Muscle of leg (tissue), 11 donors: ENCODE data around the gene SHANK3. TPM values are rescaled to one million over a fixed set of nuclear protein-coding genes. Genes with fewer than 3 reads are reported as not detected.
"Not testable (repeated sequence)": the region's sequence is repeated elsewhere in the genome, so short reads cannot be mapped to it uniquely, and the experiment has no call there.

ENCODE experiments used
- DNase-seq: peaks from one replicate; pipeline ENCODE4 v3.0.0; 2013
- H3K27ac ChIP-seq: one replicate; pipeline ENCODE4 v1.5.1; 2013; ENCODE audit warnings: mild to moderate bottlenecking, low read length, control low read depth
- H3K27me3 ChIP-seq: one replicate; pipeline ENCODE4 v1.6.1; 2013; ENCODE audit warnings: low read length; ENCODE audit not compliant: control insufficient read depth, insufficient read depth
- H3K36me3 ChIP-seq: one replicate; pipeline ENCODE4 v1.6.1; 2013; ENCODE audit warnings: low read length; ENCODE audit not compliant: control insufficient read depth, insufficient read depth
- H3K4me1 ChIP-seq: one replicate; pipeline ENCODE4 v1.6.1; 2013; ENCODE audit warnings: low read length; ENCODE audit not compliant: control insufficient read depth, insufficient read depth
- H3K4me3 ChIP-seq: one replicate; pipeline ENCODE4 v1.5.1; 2013; ENCODE audit warnings: low read length, control low read depth
- H3K9me3 ChIP-seq: replicated peaks from 2 replicates; pipeline ENCODE4 v1.6.1; 2013; ENCODE audit warnings: low read depth, low read length; ENCODE audit not compliant: control insufficient read depth
- WGBS: methylation state at CpG from one replicate; pipeline ENCODE4 v1.1.5; 2013; ENCODE audit warnings: missing lambda C conversion rate; ENCODE audit not compliant: insufficient coverage; 5-methylcytosine and 5-hydroxymethylcytosine counted together
- polyA plus RNA-seq, 8 donors: library from polyadenylated mRNA; unstranded; fragments of 120-200 nt; gene quantifications; one replicate each; pipeline versions ENCODE4 v1.2.1 to v1.2.3, GENCODE V29; 2013; ENCODE audit warnings: inconsistent platforms in 1 of 8, low replicate concordance in 1 of 8; ENCODE audit not compliant: insufficient read length in 8 of 8, insufficient read depth in 1 of 8
- total RNA-seq: library from RNA; stranded (reverse); fragments of 120-200 nt; gene quantifications from one replicate; pipeline ENCODE4 v1.2.4, GENCODE V29; 2013

Gene SHANK3
- total and polyA plus RNA-seq, 9 donors = 4.3 to 25.1 (median 15.5) TPM

DNA sequence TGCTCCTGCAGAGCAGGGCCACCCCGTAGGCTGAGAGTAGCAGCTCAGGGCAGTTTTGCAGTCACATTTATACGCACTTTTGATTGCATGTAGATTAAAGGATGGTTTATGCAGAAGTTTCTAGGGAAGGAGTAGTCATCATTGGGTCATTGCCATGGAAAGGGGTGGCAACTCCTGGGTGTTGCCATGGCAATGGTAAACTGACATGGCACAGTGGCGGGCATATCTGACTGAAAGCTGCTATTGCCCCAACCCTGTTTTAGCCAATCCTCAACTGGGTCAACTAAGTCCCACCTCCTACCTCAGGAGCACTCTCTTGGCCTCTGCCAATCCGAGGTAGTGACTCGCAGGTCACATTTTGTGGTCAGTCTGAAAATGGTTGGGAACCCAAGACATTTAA, 42.2 kb upstream of the SHANK3 start:
- no peaks in the 10 kb centered on the region for H3K36me3 ChIP-seq
- DNase-seq = no peak
- no peak overlapping the region for H3K4me3 ChIP-seq
- H3K9me3 ChIP-seq = no peaks in the 10 kb centered on the region
- no peaks in the 10 kb centered on the region for H3K27me3 ChIP-seq
- H3K27ac ChIP-seq = no peak overlapping the region
- H3K4me1 ChIP-seq = peaks cover 16% of the 10 kb centered on the region
- WGBS = 96% methylated on average over 3 of the region's 5 CpGs

DNA sequence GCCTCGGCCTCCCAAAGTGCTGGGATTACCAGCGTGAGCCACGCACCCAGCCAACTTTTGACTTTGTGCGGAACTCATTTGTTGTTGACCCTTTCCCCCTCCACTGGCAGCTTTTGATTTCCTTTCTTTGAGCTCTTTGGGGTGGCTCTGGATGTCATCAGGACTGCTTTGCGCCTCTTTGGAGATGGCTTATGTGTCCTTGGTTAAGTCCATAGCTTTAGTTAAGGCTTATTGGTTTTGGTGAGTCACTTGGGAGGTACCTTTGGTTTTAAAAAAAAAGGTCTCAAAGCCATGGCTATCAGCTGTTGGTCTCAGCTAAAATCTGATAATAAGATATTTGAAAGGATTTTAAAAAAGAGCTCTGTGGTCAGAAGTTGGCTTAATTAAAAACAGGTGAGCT, 39.5 kb upstream of the SHANK3 start:
- WGBS = 40% methylated on average over 1 of the region's 5 CpGs
- no peaks in the 10 kb centered on the region for H3K36me3 ChIP-seq
- H3K27ac ChIP-seq = no peak overlapping the region
- no peaks in the 10 kb centered on the region for H3K9me3 ChIP-seq
- no peak overlapping the region for H3K4me3 ChIP-seq
- DNase-seq = no peak
- H3K4me1 ChIP-seq = peaks cover 8% of the 10 kb centered on the region
- H3K27me3 ChIP-seq = no peaks in the 10 kb centered on the region

DNA sequence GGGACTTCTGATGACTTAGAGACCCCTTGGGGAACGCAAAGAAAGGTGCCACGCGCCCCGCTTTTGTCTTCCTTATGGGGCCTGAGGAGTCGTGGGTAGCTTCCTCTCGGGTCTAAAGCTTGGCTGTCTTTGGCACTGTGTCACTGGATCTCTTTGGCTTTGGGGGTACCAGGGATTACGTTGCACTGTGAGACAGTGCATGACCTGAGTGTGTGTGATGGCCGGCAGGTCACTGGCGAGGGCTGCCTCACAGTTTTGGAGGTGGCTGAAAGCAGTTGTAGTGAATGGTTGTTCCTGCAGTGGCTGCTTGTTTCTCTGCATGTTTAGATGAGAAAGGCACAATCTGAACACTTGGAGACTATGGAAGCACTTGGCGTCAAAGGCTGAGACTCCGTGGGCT, 38.9 kb upstream of the SHANK3 start:
- WGBS = 89% methylated on average over 10 of the region's 11 CpGs
- no peaks in the 10 kb centered on the region for H3K9me3 ChIP-seq
- no peaks in the 10 kb centered on the region for H3K36me3 ChIP-seq
- peaks cover 3% of the 10 kb centered on the region for H3K4me1 ChIP-seq
- H3K4me3 ChIP-seq = no peak overlapping the region
- DNase-seq = no peak
- H3K27me3 ChIP-seq = no peaks in the 10 kb centered on the region
- H3K27ac ChIP-seq = no peak overlapping the region

DNA sequence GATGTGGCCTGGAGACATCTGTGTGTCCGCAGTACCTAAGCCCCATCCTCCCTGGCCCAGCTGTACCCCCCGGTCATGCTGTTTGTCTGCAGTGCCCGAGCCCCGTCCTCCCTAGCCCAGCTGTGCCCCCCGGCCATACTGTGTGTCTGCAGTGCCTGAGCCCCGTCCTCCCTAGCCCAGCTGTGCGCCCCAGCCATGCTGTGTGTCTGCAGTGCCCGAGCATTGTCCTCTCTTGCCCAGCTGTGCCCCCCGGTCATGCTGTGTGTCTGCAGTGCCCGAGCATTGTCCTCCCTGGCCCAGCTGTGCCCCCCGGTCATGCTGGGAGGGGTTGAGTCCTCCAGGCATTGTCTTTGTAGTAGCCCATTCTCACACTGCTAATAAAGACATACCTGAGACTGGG, 37.0 kb upstream of the SHANK3 start:
- H3K36me3 ChIP-seq = no peaks in the 10 kb centered on the region
- 92% methylated on average over 8 of the region's 11 CpGs for WGBS
- no peaks in the 10 kb centered on the region for H3K27me3 ChIP-seq
- H3K9me3 ChIP-seq = no peaks in the 10 kb centered on the region
- DNase-seq = no peak
- no peaks in the 10 kb centered on the region for H3K4me1 ChIP-seq
- no peak overlapping the region for H3K27ac ChIP-seq
- H3K4me3 ChIP-seq = no peak overlapping the region

DNA sequence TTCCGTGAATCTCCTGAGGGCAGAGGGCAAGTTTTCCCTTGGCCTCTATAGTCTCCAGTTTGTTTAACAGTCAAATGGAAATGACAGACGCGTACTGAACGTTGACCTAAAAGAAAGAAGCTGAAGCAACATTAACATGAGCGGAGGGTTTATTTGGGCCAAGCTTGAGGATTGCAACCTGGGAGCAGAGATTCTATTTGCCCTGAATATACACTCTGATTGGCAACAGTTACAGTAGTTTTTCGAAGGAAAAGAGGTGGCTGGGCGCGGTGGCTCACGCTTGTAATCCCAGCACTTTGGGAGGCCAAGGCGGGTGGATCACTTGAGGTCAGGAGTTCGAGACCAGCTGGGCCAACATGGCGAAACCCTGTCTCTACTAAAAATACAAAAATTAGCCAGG, 32.3 kb upstream of the SHANK3 start:
- not testable (repeated sequence) for DNase-seq, H3K9me3 ChIP-seq, H3K27ac ChIP-seq, H3K4me3 ChIP-seq, H3K36me3 ChIP-seq
- Histone ChIP-seq H3K27me3 (peaks cover 12% of the 10 kb centered on the region), H3K4me1 (peaks cover 15% of the 10 kb centered on the region)
- WGBS = 75% methylated on average over 5 of the region's 12 CpGs

DNA sequence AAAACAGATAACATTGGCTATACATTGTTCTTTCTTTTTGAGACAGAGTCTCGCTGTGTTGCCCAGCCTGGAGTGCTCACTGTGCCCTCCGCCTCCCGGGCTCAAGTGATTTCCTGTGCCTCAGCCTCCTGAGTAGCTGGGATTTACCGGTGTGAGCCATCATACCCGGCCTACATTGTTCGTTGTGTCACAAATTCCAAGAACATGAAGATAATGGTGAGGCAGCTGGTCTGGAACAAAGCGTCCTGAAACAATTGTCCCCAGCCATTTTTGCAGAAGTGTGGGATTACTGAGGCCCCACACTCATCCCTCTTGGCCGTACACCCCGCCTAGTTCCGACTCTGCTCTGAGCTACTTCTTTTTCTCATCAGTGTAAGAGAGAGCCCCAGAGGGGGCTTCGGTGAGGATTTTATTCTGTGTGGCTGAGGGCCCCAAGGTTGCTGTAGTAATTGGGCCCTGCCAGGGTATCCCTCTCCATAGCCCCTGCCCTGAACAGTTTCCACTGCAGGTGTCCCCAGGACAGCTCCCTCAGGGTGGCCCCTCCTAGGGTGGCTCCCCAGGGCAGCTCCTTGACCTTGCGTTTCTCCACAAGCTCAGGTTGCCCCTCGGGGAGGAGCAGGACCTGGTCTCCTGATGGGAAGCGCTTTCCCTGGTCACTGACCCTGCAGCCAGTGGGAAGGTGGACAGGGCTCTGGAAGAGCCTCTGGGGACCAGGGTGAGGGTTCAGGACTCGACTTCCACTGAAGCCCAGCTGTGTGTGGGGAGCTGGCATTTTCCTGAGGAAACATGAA, 31.6 kb upstream of the SHANK3 start:
- WGBS = 48% methylated on average over 9 of the region's 15 CpGs
- Histone ChIP-seq H3K9me3 (no peaks in the 10 kb centered on the region), H3K27me3 (peaks cover 12% of the 10 kb centered on the region), H3K36me3 (no peaks in the 10 kb centered on the region), H3K4me3 (no peak overlapping the region), H3K27ac (peak overlapping the region; percentile 57), H3K4me1 (peaks cover 15% of the 10 kb centered on the region)
- no peak for DNase-seq

DNA sequence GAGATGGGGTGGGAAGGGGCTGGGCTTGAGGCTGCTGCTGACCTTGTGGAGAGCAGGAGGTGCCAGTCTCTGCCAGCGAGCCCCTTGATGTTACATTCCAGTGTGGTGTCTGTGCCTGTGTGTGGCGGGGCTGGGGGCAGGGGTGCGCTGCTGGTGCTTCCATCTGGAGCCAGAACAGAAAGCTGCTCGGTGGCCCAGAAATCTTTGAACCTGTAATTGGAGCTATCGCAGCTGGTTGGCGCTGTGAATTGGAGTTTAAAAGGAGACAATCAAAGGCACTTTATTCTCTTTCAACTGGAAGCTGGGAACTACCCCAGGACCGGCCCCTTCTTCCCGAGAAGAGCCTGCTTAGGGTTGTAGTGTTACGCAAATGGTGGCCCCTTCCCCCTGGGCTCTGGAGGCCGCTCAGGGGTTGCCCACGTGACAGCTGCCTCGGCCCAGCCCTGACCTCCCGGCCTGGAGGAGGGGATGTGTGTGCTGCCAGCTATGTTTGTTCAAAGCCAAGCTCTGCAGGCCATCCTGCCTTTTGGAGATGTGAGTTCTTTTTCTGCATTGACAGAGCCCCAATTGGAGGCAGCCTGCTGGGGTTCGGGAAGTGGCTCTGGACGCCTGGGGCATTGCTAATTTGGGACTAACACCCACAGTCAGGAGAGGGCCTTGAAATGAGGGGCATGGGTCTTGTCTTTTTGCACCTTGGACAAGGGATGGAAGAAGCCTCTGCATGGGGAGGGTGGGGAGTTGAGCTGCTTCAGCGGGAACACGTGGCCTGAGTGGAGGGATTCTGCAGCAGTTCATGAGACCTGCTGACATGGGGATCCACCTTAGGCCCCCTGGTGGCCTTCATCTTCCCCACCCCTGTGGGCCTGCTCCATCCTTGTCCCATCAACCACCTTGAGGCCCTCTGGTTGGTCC, 30.7 kb upstream of the SHANK3 start:
- Histone ChIP-seq H3K36me3 (no peaks in the 10 kb centered on the region), H3K9me3 (no peaks in the 10 kb centered on the region), H3K27me3 (peaks cover 12% of the 10 kb centered on the region), H3K4me3 (no peak overlapping the region), H3K4me1 (peaks cover 15% of the 10 kb centered on the region), H3K27ac (peak overlapping the region; percentile 57)
- peak; percentile 48 for DNase-seq
- 12% methylated on average over 10 of the region's 17 CpGs for WGBS

DNA sequence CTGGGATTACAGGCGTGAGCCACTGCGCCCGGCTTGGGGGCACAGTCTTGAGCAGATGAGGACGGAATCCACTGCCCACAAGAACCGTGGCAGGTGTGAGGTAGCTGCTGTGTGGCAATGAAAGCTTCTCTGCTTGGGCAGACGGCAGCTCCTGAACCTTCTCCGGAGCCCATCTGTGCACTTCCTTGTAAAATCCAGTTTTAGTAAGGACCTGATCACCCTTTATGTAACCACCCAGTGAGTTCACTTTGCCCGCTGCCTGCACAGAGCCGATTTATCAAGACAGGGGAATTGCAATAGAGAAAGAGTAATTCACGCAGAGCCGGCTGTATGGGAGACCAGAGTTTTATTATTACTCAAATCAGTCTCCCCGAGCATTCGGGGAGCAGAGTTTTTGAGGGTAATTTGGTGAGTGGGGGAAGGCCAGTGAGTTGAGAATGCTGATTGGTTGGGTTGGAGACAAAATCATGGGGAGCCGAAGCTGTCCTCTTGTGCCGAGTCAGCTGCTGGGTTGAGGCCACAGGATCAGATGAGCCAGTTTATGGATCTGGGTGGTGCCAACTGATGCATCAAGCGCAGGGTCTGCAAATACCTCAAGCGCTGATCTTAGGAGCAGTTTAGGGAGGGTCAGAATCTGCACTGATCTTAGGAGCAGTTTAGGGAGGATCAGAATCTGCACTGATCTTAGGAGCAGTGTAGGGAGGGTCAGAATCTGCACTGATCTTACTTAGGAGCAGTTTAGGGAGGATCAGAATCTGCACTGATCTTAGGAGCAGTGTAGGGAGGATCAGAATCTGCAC, 29.4 kb upstream of the SHANK3 start:
- not testable (repeated sequence) for H3K9me3 ChIP-seq, H3K4me3 ChIP-seq, H3K27ac ChIP-seq, DNase-seq, H3K36me3 ChIP-seq
- Histone ChIP-seq H3K27me3 (peaks cover 12% of the 10 kb centered on the region), H3K4me1 (peaks cover 15% of the 10 kb centered on the region)
- WGBS = 78% methylated on average over 13 of the region's 17 CpGs

DNA sequence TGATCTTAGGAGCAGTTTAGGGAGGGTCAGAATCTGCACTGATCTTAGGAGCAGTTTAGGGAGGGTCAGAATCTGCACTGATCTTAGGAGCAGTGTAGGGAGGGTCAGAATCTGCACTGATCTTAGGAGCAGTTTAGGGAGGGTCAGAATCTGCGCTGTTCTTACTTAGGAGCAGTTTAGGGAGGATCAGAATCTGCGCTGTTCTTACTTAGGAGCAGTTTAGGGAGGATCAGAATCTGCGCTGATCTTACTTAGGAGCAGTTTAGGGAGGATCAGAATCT, 28.9 kb upstream of the SHANK3 start:
- not testable (repeated sequence) for H3K36me3 ChIP-seq, H3K9me3 ChIP-seq, H3K27ac ChIP-seq, H3K4me3 ChIP-seq, DNase-seq
- Histone ChIP-seq H3K4me1 (peaks cover 15% of the 10 kb centered on the region), H3K27me3 (peaks cover 12% of the 10 kb centered on the region)
- 74% methylated on average over 3 of the region's 3 CpGs for WGBS

DNA sequence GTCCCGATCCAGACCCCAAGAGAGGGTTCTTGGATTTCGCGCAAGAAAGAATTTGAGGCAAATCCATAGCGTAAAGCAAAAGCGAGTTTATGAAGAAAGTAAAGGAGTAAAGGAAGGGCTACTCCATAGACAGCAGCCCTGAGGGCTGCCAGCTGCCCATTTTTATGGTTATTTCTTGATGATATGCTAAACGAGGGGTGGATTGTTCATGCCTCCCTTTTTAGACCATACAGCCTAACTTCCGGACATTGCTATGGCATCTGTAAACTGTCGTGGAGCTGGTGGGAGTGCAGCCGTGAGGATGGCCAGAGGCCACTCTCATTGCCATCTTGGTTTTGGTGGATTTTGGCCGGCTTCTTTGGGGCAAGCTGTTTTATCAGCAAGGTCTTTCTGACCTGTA, 19.4 kb upstream of the SHANK3 start:
- WGBS = 79% methylated on average over 10 of the region's 10 CpGs
- Histone ChIP-seq H3K4me1 (no peaks in the 10 kb centered on the region), H3K27me3 (peaks cover 11% of the 10 kb centered on the region), H3K36me3 (no peaks in the 10 kb centered on the region), H3K9me3 (peaks cover 8% of the 10 kb centered on the region), H3K4me3 (no peak overlapping the region), H3K27ac (no peak overlapping the region)
- DNase-seq = no peak
